NCI-H2107 (cell line): ENCODE results near the gene IGFBP2.
"Not testable (repeated sequence)": the region's sequence is repeated elsewhere in the genome, so short reads cannot be mapped to it uniquely, and the experiment has no call there.

ENCODE experiments used
- DNase-seq: peaks from one replicate; lab custom pipeline; 2025; lab: John Stamatoyannopoulos, UW

Gene IGFBP2

GRCh38 chr2:216632952-216633615 is at the start of gene IGFBP2:
Gene IGFBP2, plus strand, starts transcription at chr2:216633420. Its CDS starts 104 bp downstream, at chr2:216633524.
- peak; percentile 59 for DNase-seq

- no peak for DNase-seq
Observed at GRCh38 chr2:216583606-216584005, 49.6 kb upstream of the IGFBP2 start.

GRCh38 chr2:216584112-216584511 is 49.1 kb upstream of the IGFBP2 start:
- DNase-seq: no peak

- DNase-seq: no peak
Observed at GRCh38 chr2:216585441-216585840, 47.8 kb upstream of the IGFBP2 start.

GRCh38 chr2:216588861-216589710 is 44.1 kb upstream of the IGFBP2 start:
- no peak for DNase-seq

- DNase-seq: no peak
Observed at GRCh38 chr2:216589791-216590190, 43.4 kb upstream of the IGFBP2 start.

- no peak for DNase-seq
Observed at GRCh38 chr2:216590780-216591179, 42.4 kb upstream of the IGFBP2 start.

GRCh38 chr2:216591480-216591879 is 41.7 kb upstream of the IGFBP2 start:
- DNase-seq: no peak

- no peak for DNase-seq
Observed at GRCh38 chr2:216594081-216594480, 39.1 kb upstream of the IGFBP2 start.

- DNase-seq: no peak
Observed at GRCh38 chr2:216596236-216596979, 36.8 kb upstream of the IGFBP2 start.

- no peak for DNase-seq
Observed at GRCh38 chr2:216596980-216597509, 36.2 kb upstream of the IGFBP2 start.

- DNase-seq: not testable (repeated sequence)
Observed at GRCh38 chr2:216597825-216598224, 35.4 kb upstream of the IGFBP2 start.

GRCh38 chr2:216601632-216602409 is 31.4 kb upstream of the IGFBP2 start:
- DNase-seq: no peak

GRCh38 chr2:216603010-216603883 is 30.0 kb upstream of the IGFBP2 start:
- DNase-seq: peak; percentile 20

GRCh38 chr2:216603884-216604245 is 29.4 kb upstream of the IGFBP2 start:
- no peak for DNase-seq

GRCh38 chr2:216604458-216604857 is 28.8 kb upstream of the IGFBP2 start:
- DNase-seq: no peak

GRCh38 chr2:216606551-216607276 is 26.5 kb upstream of the IGFBP2 start:
- peak; percentile 55 for DNase-seq

GRCh38 chr2:216607277-216607560 is 26.0 kb upstream of the IGFBP2 start:
- peak; percentile 36 for DNase-seq

- no peak for DNase-seq
Observed at GRCh38 chr2:216608525-216608924, 24.7 kb upstream of the IGFBP2 start.
